Bronchial epithelial cell (primary cell): Measurements from ENCODE around the gene GPR152. TPM values are rescaled to one million over a fixed set of nuclear protein-coding genes. Genes with fewer than 3 reads are reported as not detected.

ENCODE experiments used
- DNase-seq: peaks from one replicate; pipeline ENCODE4 v3.0.0-alpha.2; 2010; ENCODE audit warnings: low read depth
- FAIRE-seq: peaks from 2 replicates; lab custom pipeline; 2011; peaks lifted over from hg19 to GRCh38; lab: Jason Lieb, UNC
- H3K27me3 ChIP-seq: 2 replicates; pipeline ENCODE4 v1.5.1; 2011; ENCODE audit warnings: low read length; ENCODE audit not compliant: control insufficient read depth, insufficient read depth
- H3K36me3 ChIP-seq: 2 replicates; pipeline ENCODE4 v1.5.1; 2011; ENCODE audit warnings: low read length; ENCODE audit not compliant: control insufficient read depth, insufficient read depth
- H3K4me3 ChIP-seq: 2 replicates; pipeline ENCODE4 v1.5.1; 2011; ENCODE audit warnings: mild to moderate bottlenecking, low read depth, low read length, control low read depth
- CTCF ChIP-seq: IDR thresholded peaks from 2 replicates; pipeline ENCODE4 v1.5.1; 2011; ENCODE audit warnings: mild to moderate bottlenecking, moderate library complexity, low read length, control low read depth, inconsistent platforms; ENCODE audit not compliant: insufficient read depth, severe bottlenecking
- total RNA-seq: library from RNA; depleted of rRNA; stranded (reverse); fragments of >200 nt; gene quantifications from 2 replicates; pipeline ENCODE4 v1.2.1, GENCODE V29; 2014

GPR152 gene
- total RNA-seq, 1 donor from 2014 or later, result not detected

GRCh38 chr11:67493548-67494370, 41.2 kb upstream of the GPR152 start:
- Histone ChIP-seq H3K4me3 (no peak overlapping the region), H3K36me3 (peaks cover 41% of the 10 kb centered on the region), H3K27me3 (no peaks in the 10 kb centered on the region)
- DNase-seq, result no peak
- no peak for FAIRE-seq
- no peak for TF ChIP-seq CTCF

GRCh38 chr11:67492801-67493547, 40.4 kb upstream of the GPR152 start:
- no peak for TF ChIP-seq CTCF
- DNase-seq (no peak), FAIRE-seq (no peak)
- peaks cover 36% of the 10 kb centered on the region for H3K36me3 ChIP-seq
- no peaks in the 10 kb centered on the region for H3K27me3 ChIP-seq
- H3K4me3 ChIP-seq, result no peak overlapping the region

GRCh38 chr11:67492069-67492727, 39.7 kb upstream of the GPR152 start:
- Histone ChIP-seq H3K36me3 (peaks cover 33% of the 10 kb centered on the region), H3K27me3 (no peaks in the 10 kb centered on the region), H3K4me3 (no peak overlapping the region)
- no peak for DNase-seq
- no peak for TF ChIP-seq CTCF
- no peak for FAIRE-seq

- no peaks in the 10 kb centered on the region for H3K27me3 ChIP-seq
- DNase-seq (no peak), FAIRE-seq (no peak)
- TF ChIP-seq CTCF, result no peak
- no peak overlapping the region for H3K4me3 ChIP-seq
- peaks cover 31% of the 10 kb centered on the region for H3K36me3 ChIP-seq
Observed at GRCh38 chr11:67491276-67492068, 38.9 kb upstream of the GPR152 start.

GRCh38 chr11:67490727-67491065, 38.2 kb upstream of the GPR152 start:
- DNase-seq (no peak), FAIRE-seq (no peak)
- Histone ChIP-seq H3K27me3 (no peaks in the 10 kb centered on the region), H3K36me3 (peaks cover 24% of the 10 kb centered on the region), H3K4me3 (no peak overlapping the region)
- TF ChIP-seq CTCF, result no peak
